Naive B cell (primary cell): Measurements from ENCODE around the gene HTT. TPM values are rescaled to one million over a fixed set of nuclear protein-coding genes. Genes with fewer than 3 reads are reported as not detected.
A peak's percentile ranks its signal among the peaks of the same experiment; 100 is the strongest.

Experiments used
- ATAC-seq, 2 donors: fragments of 150-1000 bp; cut with Tn5 transposase; 2 replicates each; pipeline ENCODE4 v1.10.0; 2021; ENCODE audit warnings: low read depth in 2 of 2, mild to moderate bottlenecking in 2 of 2, moderate library complexity in 2 of 2
- DNase-seq: peaks from one replicate; pipeline ENCODE4 v3.0.0; 2022
- H3K27ac Mint-ChIP-seq, 6 donors: one replicate each; pipeline ENCODE4 v1.8.0; 2020 to 2022; ENCODE audit warnings: mild to moderate bottlenecking in 6 of 6, mixed read lengths in 6 of 6, moderate library complexity in 5 of 6, inconsistent platforms in 2 of 6
- H3K27me3 Mint-ChIP-seq, 3 donors: one replicate each; pipeline ENCODE4 v1.8.0; 2021 to 2022; ENCODE audit warnings: mixed read lengths in 3 of 3, mild to moderate bottlenecking in 1 of 3
- H3K36me3 Mint-ChIP-seq, 2 donors: one replicate each; pipeline ENCODE4 v1.8.0; 2020 to 2022; ENCODE audit warnings: mixed read lengths in 2 of 2, inconsistent platforms in 1 of 2, mild to moderate bottlenecking in 1 of 2
- H3K4me1 Mint-ChIP-seq, 3 donors: one replicate each; pipeline ENCODE4 v1.8.0; 2020 to 2022; ENCODE audit warnings: mixed read lengths in 3 of 3, inconsistent platforms in 1 of 3, mild to moderate bottlenecking in 1 of 3, moderate library complexity in 1 of 3
- H3K4me3 Mint-ChIP-seq, 8 donors: one replicate each; pipeline ENCODE4 v1.8.0; 2020 to 2022; ENCODE audit warnings: mild to moderate bottlenecking in 8 of 8, mixed read lengths in 8 of 8, moderate library complexity in 8 of 8, inconsistent platforms in 2 of 8
- H3K9me3 Mint-ChIP-seq, 7 donors: one replicate each; pipeline ENCODE4 v1.8.0; 2020 to 2022; ENCODE audit warnings: mixed read lengths in 7 of 7, mild to moderate bottlenecking in 5 of 7, inconsistent platforms in 2 of 7, moderate library complexity in 1 of 7
- polyA plus RNA-seq, 6 donors: library from polyadenylated mRNA; unstranded; fragments of 300-500 nt; fragmentation: Illumina TruSeq; gene quantifications; one replicate each; pipeline ENCODE4 v1.2.3, GENCODE V29; 2021; ENCODE audit warnings: low read depth in 6 of 6

The HTT gene
- polyA plus RNA-seq, 6 donors from 2014 or later = 8.7 to 15.4 (median 11.0) TPM

- ATAC-seq = no peak
- no peak overlapping the region for H3K4me3 Mint-ChIP-seq
- no peak for DNase-seq
- H3K4me1 Mint-ChIP-seq = peaks cover 6 to 13% (median 12%) of the 10 kb centered on the region in 3 donors
- no peaks in the 10 kb centered on the region for H3K36me3 Mint-ChIP-seq
- no peak overlapping the region for H3K27ac Mint-ChIP-seq
- H3K9me3 Mint-ChIP-seq = peaks cover 0 to 3% (median 0%) of the 10 kb centered on the region in 7 donors
- H3K27me3 Mint-ChIP-seq = peaks cover 0 to 6% (median 0%) of the 10 kb centered on the region in 3 donors
Measured at GRCh38 chr4:3261411-3262207, 187.1 kb downstream of the HTT start.

GRCh38 chr4:3262208-3263052 is 187.9 kb downstream of the HTT start:
- peaks cover 5 to 6% (median 5%) of the 10 kb centered on the region in 3 donors for H3K4me1 Mint-ChIP-seq
- H3K27ac Mint-ChIP-seq = peak overlapping the region in 1 of 6 donors; percentile 83
- DNase-seq (no peak), ATAC-seq (no peak)
- peaks cover 0 to 6% (median 0%) of the 10 kb centered on the region in 3 donors for H3K27me3 Mint-ChIP-seq
- peaks cover 0 to 3% (median 0%) of the 10 kb centered on the region in 7 donors for H3K9me3 Mint-ChIP-seq
- no peaks in the 10 kb centered on the region for H3K36me3 Mint-ChIP-seq
- peak overlapping the region in 1 of 8 donors; percentile 56 for H3K4me3 Mint-ChIP-seq

- Mint-ChIP-seq H3K4me1 (peaks cover 0 to 3% (median under 1%) of the 10 kb centered on the region in 3 donors), H3K4me3 (no peak overlapping the region), H3K27me3 (peaks cover 0 to 6% (median 0%) of the 10 kb centered on the region in 3 donors), H3K36me3 (no peaks in the 10 kb centered on the region), H3K9me3 (peaks cover 0 to 3% (median 0%) of the 10 kb centered on the region in 7 donors), H3K27ac (no peak overlapping the region)
- ATAC-seq (no peak), DNase-seq (no peak)
Measured at GRCh38 chr4:3263053-3263875, 188.8 kb downstream of the HTT start.

GRCh38 chr4:3263876-3264193 is 189.4 kb downstream of the HTT start:
- Mint-ChIP-seq H3K4me3 (no peak overlapping the region), H3K4me1 (no peaks in the 10 kb centered on the region), H3K27ac (peak overlapping the region in 1 of 6 donors; percentile 42), H3K27me3 (peaks cover 0 to 6% (median 0%) of the 10 kb centered on the region in 3 donors), H3K9me3 (peaks cover 0 to 3% (median 0%) of the 10 kb centered on the region in 7 donors), H3K36me3 (no peaks in the 10 kb centered on the region)
- DNase-seq = no peak
- no peak for ATAC-seq

GRCh38 chr4:3266076-3266475 is 191.6 kb downstream of the HTT start:
- DNase-seq = no peak
- H3K27ac Mint-ChIP-seq = no peak overlapping the region
- H3K4me1 Mint-ChIP-seq = no peaks in the 10 kb centered on the region
- peaks cover 0 to 3% (median 0%) of the 10 kb centered on the region in 7 donors for H3K9me3 Mint-ChIP-seq
- ATAC-seq = no peak
- peaks cover 0 to 6% (median 0%) of the 10 kb centered on the region in 3 donors for H3K27me3 Mint-ChIP-seq
- H3K4me3 Mint-ChIP-seq = no peak overlapping the region
- H3K36me3 Mint-ChIP-seq = no peaks in the 10 kb centered on the region

- H3K9me3 Mint-ChIP-seq = peaks cover 0 to 8% (median 3%) of the 10 kb centered on the region in 7 donors
- H3K27me3 Mint-ChIP-seq = peaks cover 0 to 3% (median 0%) of the 10 kb centered on the region in 3 donors
- H3K4me1 Mint-ChIP-seq = peaks cover 0 to 6% (median 4%) of the 10 kb centered on the region in 3 donors
- H3K36me3 Mint-ChIP-seq = no peaks in the 10 kb centered on the region
- DNase-seq = no peak
- no peak for ATAC-seq
- no peak overlapping the region for H3K27ac Mint-ChIP-seq
- no peak overlapping the region for H3K4me3 Mint-ChIP-seq
Measured at GRCh38 chr4:3267576-3268394, 193.3 kb downstream of the HTT start.

GRCh38 chr4:3268395-3269104 is 194.1 kb downstream of the HTT start:
- ATAC-seq = no peak
- H3K4me3 Mint-ChIP-seq = no peak overlapping the region
- H3K27me3 Mint-ChIP-seq = no peaks in the 10 kb centered on the region
- DNase-seq = no peak
- no peak overlapping the region for H3K27ac Mint-ChIP-seq
- no peaks in the 10 kb centered on the region for H3K36me3 Mint-ChIP-seq
- H3K4me1 Mint-ChIP-seq = peaks cover 0 to 6% (median 4%) of the 10 kb centered on the region in 3 donors
- H3K9me3 Mint-ChIP-seq = peaks cover 0 to 13% (median 4%) of the 10 kb centered on the region in 7 donors

GRCh38 chr4:3269105-3269927 is 194.8 kb downstream of the HTT start:
- Mint-ChIP-seq H3K4me1 (peaks cover 0 to 6% (median 4%) of the 10 kb centered on the region in 3 donors), H3K4me3 (no peak overlapping the region), H3K36me3 (no peaks in the 10 kb centered on the region), H3K27ac (no peak overlapping the region), H3K27me3 (no peaks in the 10 kb centered on the region), H3K9me3 (peaks cover 0 to 16% (median 4%) of the 10 kb centered on the region in 7 donors)
- ATAC-seq (no peak), DNase-seq (no peak)

GRCh38 chr4:3269991-3270611 is 195.6 kb downstream of the HTT start:
- no peak for DNase-seq
- H3K9me3 Mint-ChIP-seq = peaks cover 0 to 16% (median 4%) of the 10 kb centered on the region in 7 donors
- ATAC-seq = no peak
- peak overlapping the region in 1 of 6 donors; percentile 33 for H3K27ac Mint-ChIP-seq
- peaks cover 0 to under 1% of the 10 kb centered on the region in 2 donors for H3K36me3 Mint-ChIP-seq
- no peak overlapping the region for H3K4me3 Mint-ChIP-seq
- H3K4me1 Mint-ChIP-seq = peaks cover 0 to 6% (median 4%) of the 10 kb centered on the region in 3 donors
- no peaks in the 10 kb centered on the region for H3K27me3 Mint-ChIP-seq

GRCh38 chr4:3271131-3271530 is 196.7 kb downstream of the HTT start:
- peaks cover 0 to 6% (median 4%) of the 10 kb centered on the region in 3 donors for H3K4me1 Mint-ChIP-seq
- ATAC-seq (no peak), DNase-seq (no peak)
- peaks cover 0 to 11% of the 10 kb centered on the region in 2 donors for H3K36me3 Mint-ChIP-seq
- peaks cover 0 to 16% (median 4%) of the 10 kb centered on the region in 7 donors for H3K9me3 Mint-ChIP-seq
- no peak overlapping the region for H3K4me3 Mint-ChIP-seq
- H3K27ac Mint-ChIP-seq = no peak overlapping the region
- no peaks in the 10 kb centered on the region for H3K27me3 Mint-ChIP-seq

- Mint-ChIP-seq H3K27ac (no peak overlapping the region), H3K36me3 (peaks cover 4 to 18% of the 10 kb centered on the region in 2 donors), H3K27me3 (peaks cover 0 to 26% (median 0%) of the 10 kb centered on the region in 3 donors), H3K9me3 (peaks cover 8 to 35% (median 18%) of the 10 kb centered on the region in 7 donors), H3K4me3 (no peak overlapping the region), H3K4me1 (peaks cover 0 to 4% (median 3%) of the 10 kb centered on the region in 3 donors)
- DNase-seq (no peak), ATAC-seq (no peak)
Measured at GRCh38 chr4:3276986-3277385, 202.5 kb downstream of the HTT start.
